ENCODE results near the gene LPIN1. TPM values are rescaled to one million over a fixed set of nuclear protein-coding genes. Genes with fewer than 3 reads are reported as not detected.

Gene LPIN1
- total and polyA plus RNA-seq, 2 experiments from 2014 or later: 34.5 to 35.3 TPM

GRCh38 chr2:11836647-11837219 lies 90.3 kb downstream of the LPIN1 start:
- Histone ChIP-seq H3K4me1 (ENCODE audit: insufficient read depth) (no peaks in the 10 kb centered on the region), H3K27ac (no peak overlapping the region), H3K79me2 (no peaks in the 10 kb centered on the region), H3K9me3 (ENCODE audit: low read depth) (no peaks in the 10 kb centered on the region), H3K36me3 (replicated peaks; ENCODE audit: insufficient read depth, low read depth) (no peaks in the 10 kb centered on the region), H3K4me2 (no peak overlapping the region), H3K27me3 (no peaks in the 10 kb centered on the region), H3K9me2 (replicated peaks; ENCODE audit: insufficient read depth) (no peaks in the 10 kb centered on the region), H3K4me3 (no peak overlapping the region), H4K20me1 (ENCODE audit: insufficient read depth, poor library complexity, severe bottlenecking) (no peaks in the 10 kb centered on the region), H2AFZ (no peak overlapping the region)
- 90% methylated on average over 7 of the region's 7 CpGs for WGBS (ENCODE audit: low lambda C conversion rate, missing lambda C conversion rate)
- TF ChIP-seq EZH2phosphoT487 (IDR thresholded peaks at IDR 0.05; ENCODE audit: low read depth, severe bottlenecking, unreplicated experiment): no peak
- TF ChIP-seq CTCF (IDR thresholded peaks at IDR 0.05; ENCODE audit: poor library complexity): no peak
- no peak for TF ChIP-seq EZH2 (IDR thresholded peaks at IDR 0.05; ENCODE audit: borderline replicate concordance)
- DNase-seq (ENCODE audit: low spot score): no peak

- Histone ChIP-seq H3K79me2 (no peaks in the 10 kb centered on the region), H3K9me3 (ENCODE audit: low read depth) (no peaks in the 10 kb centered on the region), H3K27ac (no peak overlapping the region), H3K27me3 (no peaks in the 10 kb centered on the region), H2AFZ (no peak overlapping the region), H4K20me1 (ENCODE audit: insufficient read depth, poor library complexity, severe bottlenecking) (no peaks in the 10 kb centered on the region), H3K4me3 (no peak overlapping the region), H3K4me2 (no peak overlapping the region), H3K4me1 (ENCODE audit: insufficient read depth) (no peaks in the 10 kb centered on the region), H3K9me2 (replicated peaks; ENCODE audit: insufficient read depth) (no peaks in the 10 kb centered on the region), H3K36me3 (replicated peaks; ENCODE audit: insufficient read depth, low read depth) (no peaks in the 10 kb centered on the region)
- DNase-seq (ENCODE audit: low spot score): no peak
- TF ChIP-seq EZH2phosphoT487 (IDR thresholded peaks at IDR 0.05; ENCODE audit: low read depth, severe bottlenecking, unreplicated experiment) (no peak), EZH2 (IDR thresholded peaks at IDR 0.05; ENCODE audit: borderline replicate concordance) (no peak), CTCF (IDR thresholded peaks at IDR 0.05; ENCODE audit: poor library complexity) (no peak)
- 93% methylated on average over 10 of the region's 10 CpGs for whole genome bisulfite sequencing (ENCODE audit: low lambda C conversion rate, missing lambda C conversion rate)
These were observed 91.7 kb downstream of the LPIN1 start for GRCh38 chr2:11837875-11838734.

GRCh38 chr2:11839916-11840315 lies 93.5 kb downstream of the LPIN1 start:
- no peaks in the 10 kb centered on the region for H3K27me3 ChIP-seq
- H3K4me1 ChIP-seq (ENCODE audit: insufficient read depth): no peaks in the 10 kb centered on the region
- H4K20me1 ChIP-seq (ENCODE audit: insufficient read depth, poor library complexity, severe bottlenecking): no peaks in the 10 kb centered on the region
- WGBS (ENCODE audit: low lambda C conversion rate, missing lambda C conversion rate): 8% methylated on average over 4 of the region's 4 CpGs
- H3K4me2 ChIP-seq: no peak overlapping the region
- H3K4me3 ChIP-seq: no peak overlapping the region
- no peak overlapping the region for H2AFZ ChIP-seq
- no peaks in the 10 kb centered on the region for H3K36me3 ChIP-seq (replicated peaks; ENCODE audit: insufficient read depth, low read depth)
- H3K9me3 ChIP-seq (ENCODE audit: low read depth): no peaks in the 10 kb centered on the region
- no peaks in the 10 kb centered on the region for H3K79me2 ChIP-seq
- no peaks in the 10 kb centered on the region for H3K9me2 ChIP-seq (replicated peaks; ENCODE audit: insufficient read depth)
- no peak overlapping the region for H3K27ac ChIP-seq
- DNase-seq (ENCODE audit: low spot score): no peak
- TF ChIP-seq CTCF (IDR thresholded peaks at IDR 0.05; ENCODE audit: poor library complexity): no peak
- no peak for TF ChIP-seq EZH2phosphoT487 (IDR thresholded peaks at IDR 0.05; ENCODE audit: low read depth, severe bottlenecking, unreplicated experiment)
- TF ChIP-seq EZH2 (IDR thresholded peaks at IDR 0.05; ENCODE audit: borderline replicate concordance): no peak
